ENCODE data around the gene LRPAP1. TPM values are rescaled to one million over a fixed set of nuclear protein-coding genes. Genes with fewer than 3 reads are reported as not detected.
"Not testable (repeated sequence)": the region's sequence is repeated elsewhere in the genome, so short reads cannot be mapped to it uniquely, and the experiment has no call there.

The LRPAP1 gene
- total and polyA plus RNA-seq, 10 donors: 28.1 to 131 (median 112) TPM

GRCh38 chr4:3575426-3576369 is 43.5 kb upstream of the LRPAP1 start:
- H3K36me3 ChIP-seq; H3K27me3 ChIP-seq (replicated peaks in 1 of 7); H3K4me1 ChIP-seq; DNase-seq; H3K27ac ChIP-seq; H3K4me3 ChIP-seq; H3K9me3 ChIP-seq; intact Hi-C loops (cut with DNase I; ENCODE audit: low total_unique reads): not testable (repeated sequence)
- WGBS, 5 donors: 66 to 85% (median 75%) methylated on average over 11 to 19 of the region's 19 CpGs

GRCh38 chr4:3574865-3575264 is 42.6 kb upstream of the LRPAP1 start:
- H3K36me3 ChIP-seq; H3K4me3 ChIP-seq; H3K27me3 ChIP-seq (replicated peaks in 1 of 7); intact Hi-C loops (cut with DNase I; ENCODE audit: low total_unique reads); DNase-seq; H3K4me1 ChIP-seq; H3K9me3 ChIP-seq; H3K27ac ChIP-seq: not testable (repeated sequence)
- 77 to 92% (median 80%) methylated on average over 7 to 9 of the region's 9 CpGs for WGBS, 5 donors

DNA sequence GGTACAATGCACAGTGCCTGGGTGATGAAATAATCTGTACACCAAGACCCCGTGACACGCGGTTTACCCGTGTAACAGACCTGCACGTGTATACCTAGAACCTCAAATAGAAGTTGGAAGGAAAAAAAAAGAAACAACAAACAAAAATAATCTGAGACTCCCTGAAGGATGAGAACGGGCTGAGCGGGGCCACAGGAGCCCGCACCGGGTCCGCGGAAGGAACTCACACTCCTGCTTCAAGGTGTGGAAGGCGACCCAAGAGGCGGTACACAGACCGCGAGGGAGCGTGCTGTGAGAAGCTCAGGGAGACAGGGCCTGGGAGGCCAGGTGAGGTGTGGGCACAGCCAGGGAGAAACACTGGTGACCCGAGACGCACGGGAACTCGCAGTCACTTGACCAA is 42.1 kb upstream of the LRPAP1 start:
- H3K36me3 ChIP-seq; H3K9me3 ChIP-seq; intact Hi-C loops (cut with DNase I; ENCODE audit: low total_unique reads); H3K4me3 ChIP-seq; H3K27ac ChIP-seq; H3K4me1 ChIP-seq; DNase-seq; H3K27me3 ChIP-seq (replicated peaks in 1 of 7): not testable (repeated sequence)
- 88 to 93% (median 88%) methylated on average over 20 of the region's 20 CpGs for WGBS, 5 donors

GRCh38 chr4:3573131-3573530 is 40.9 kb upstream of the LRPAP1 start:
- H3K27ac ChIP-seq: no peak overlapping the region
- TF ChIP-seq POLR2A (IDR thresholded peaks at IDR 0.05) (no peak), POLR2AphosphoS5 (IDR thresholded peaks at IDR 0.05) (no peak)
- TF ChIP-seq, protein P1, sequence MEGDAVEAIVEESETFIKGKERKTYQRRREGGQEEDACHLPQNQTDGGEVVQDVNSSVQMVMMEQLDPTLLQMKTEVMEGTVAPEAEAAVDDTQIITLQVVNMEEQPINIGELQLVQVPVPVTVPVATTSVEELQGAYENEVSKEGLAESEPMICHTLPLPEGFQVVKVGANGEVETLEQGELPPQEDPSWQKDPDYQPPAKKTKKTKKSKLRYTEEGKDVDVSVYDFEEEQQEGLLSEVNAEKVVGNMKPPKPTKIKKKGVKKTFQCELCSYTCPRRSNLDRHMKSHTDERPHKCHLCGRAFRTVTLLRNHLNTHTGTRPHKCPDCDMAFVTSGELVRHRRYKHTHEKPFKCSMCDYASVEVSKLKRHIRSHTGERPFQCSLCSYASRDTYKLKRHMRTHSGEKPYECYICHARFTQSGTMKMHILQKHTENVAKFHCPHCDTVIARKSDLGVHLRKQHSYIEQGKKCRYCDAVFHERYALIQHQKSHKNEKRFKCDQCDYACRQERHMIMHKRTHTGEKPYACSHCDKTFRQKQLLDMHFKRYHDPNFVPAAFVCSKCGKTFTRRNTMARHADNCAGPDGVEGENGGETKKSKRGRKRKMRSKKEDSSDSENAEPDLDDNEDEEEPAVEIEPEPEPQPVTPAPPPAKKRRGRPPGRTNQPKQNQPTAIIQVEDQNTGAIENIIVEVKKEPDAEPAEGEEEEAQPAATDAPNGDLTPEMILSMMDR (IDR thresholded peaks at IDR 0.05 in 8 of 11, conservative IDR thresholded peaks at IDR 0.05 in 3 of 11): no peak
- no peaks in the 10 kb centered on the region for H3K4me1 ChIP-seq
- H3K36me3 ChIP-seq: no peaks in the 10 kb centered on the region
- no peaks in the 10 kb centered on the region for H3K9me3 ChIP-seq
- no peak overlapping the region for H3K4me3 ChIP-seq
- H3K27me3 ChIP-seq (replicated peaks in 1 of 7): peaks cover 0 to 8% (median 0%) of the 10 kb centered on the region in 7 donors
- WGBS, 5 donors: 85 to 96% (median 88%) methylated on average over 3 to 12 of the region's 12 CpGs
- no peak for DNase-seq
- intact Hi-C loops (cut with DNase I; ENCODE audit: low total_unique reads): no loop called here

- Histone ChIP-seq H3K27me3 (replicated peaks in 1 of 7) (peaks cover 0 to 8% (median 0%) of the 10 kb centered on the region in 7 donors), H3K27ac (no peak overlapping the region), H3K4me1 (no peaks in the 10 kb centered on the region), H3K9me3 (no peaks in the 10 kb centered on the region), H3K4me3 (no peak overlapping the region), H3K36me3 (no peaks in the 10 kb centered on the region)
- intact Hi-C loops (cut with DNase I; ENCODE audit: low total_unique reads): no loop called here
- no peak for DNase-seq
- no peak for TF ChIP-seq POLR2AphosphoS5 (IDR thresholded peaks at IDR 0.05)
- TF ChIP-seq POLR2A (IDR thresholded peaks at IDR 0.05): no peak
- TF ChIP-seq, protein P1 (IDR thresholded peaks at IDR 0.05 in 8 of 11, conservative IDR thresholded peaks at IDR 0.05 in 3 of 11): no peak
- 61 to 78% (median 67%) methylated on average over 12 to 13 of the region's 13 CpGs for WGBS, 5 donors
Observed at GRCh38 chr4:3572363-3572762, 40.1 kb upstream of the LRPAP1 start.

Data from spleen (tissue), 11 donors.